GM18511 (cell line): ENCODE data around the gene PPM1J.
"Not testable (repeated sequence)": the region's sequence is repeated elsewhere in the genome, so short reads cannot be mapped to it uniquely, and the experiment has no call there.

Experiments
- ATAC-seq: cut with Tn5 transposase; IDR thresholded peaks from one replicate; pipeline ENCODE4 v1.9.1; 2021; ENCODE audit warnings: mild to moderate bottlenecking, moderate library complexity; ENCODE audit not compliant: unreplicated experiment

Gene PPM1J

DNA sequence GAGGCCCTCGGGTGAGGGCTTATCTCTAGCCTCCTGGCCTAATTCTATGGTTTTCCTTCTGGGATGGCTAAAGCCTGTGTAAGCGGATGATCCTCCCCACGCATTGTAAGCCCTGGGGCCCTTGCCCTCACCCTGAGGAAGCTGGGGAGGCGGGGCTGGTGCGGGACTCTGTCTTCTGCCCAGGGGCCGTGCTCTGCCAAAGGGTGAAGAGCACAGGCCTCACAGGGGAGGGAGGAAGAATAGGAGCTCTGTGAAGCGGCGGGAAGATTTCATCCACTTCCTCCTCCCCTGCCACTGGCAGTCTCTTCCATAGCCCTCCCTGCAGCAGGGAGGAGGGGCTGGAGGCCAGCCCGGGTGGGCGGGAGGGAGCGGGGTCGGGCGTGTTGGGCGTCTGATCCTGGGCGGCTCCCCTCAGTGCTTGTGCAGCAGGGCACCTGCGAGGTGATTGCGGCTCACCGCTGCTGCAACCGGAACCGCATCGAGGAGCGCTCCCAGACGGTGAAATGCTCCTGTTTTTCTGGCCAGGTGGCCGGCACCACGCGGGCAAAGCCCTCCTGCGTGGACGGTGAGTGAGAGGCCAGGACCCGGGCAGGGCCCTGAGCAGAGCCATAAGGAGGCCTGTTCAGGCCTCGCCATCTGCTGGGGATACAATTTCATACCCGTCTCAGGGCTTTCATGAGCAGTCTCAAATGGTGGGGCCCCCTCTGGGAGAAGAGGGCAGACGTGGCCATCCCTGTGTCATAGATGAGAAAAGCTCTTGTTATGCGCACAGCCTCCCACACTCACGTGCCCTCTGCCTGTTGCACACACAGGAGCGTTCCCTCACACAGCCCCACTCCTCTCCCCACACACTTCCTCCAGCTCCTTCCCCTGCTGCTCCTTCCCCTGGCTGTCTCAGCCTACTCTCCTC is 7.7 kb upstream of the PPM1J start:
- ATAC-seq = no peak

DNA sequence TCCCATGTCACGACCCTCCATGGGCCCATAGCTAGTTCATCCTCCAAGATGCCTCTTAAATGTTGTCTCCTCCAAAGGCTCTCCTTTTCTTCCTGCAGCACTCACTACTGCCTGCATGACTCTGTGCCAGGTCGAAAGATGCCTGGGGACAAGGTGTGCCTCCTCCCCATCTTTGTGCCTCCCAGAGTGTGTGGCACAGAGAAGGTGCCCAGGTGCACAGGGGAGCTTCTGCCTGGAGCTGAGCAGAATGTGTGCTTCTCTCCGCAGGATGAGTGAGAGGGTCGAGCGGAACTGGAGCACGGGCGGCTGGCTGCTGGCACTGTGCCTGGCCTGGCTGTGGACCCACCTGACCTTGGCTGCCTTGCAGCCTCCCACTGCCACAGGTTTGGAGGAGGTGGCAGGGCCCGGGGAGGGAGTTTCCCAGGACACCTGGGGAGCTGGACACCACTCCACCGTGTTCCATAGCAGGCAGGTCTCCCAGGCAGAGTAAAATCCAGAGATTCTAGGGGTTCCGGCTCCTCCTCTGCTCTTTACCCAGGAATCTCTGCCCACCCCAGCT is 6.9 kb upstream of the PPM1J start:
- no peak for ATAC-seq

DNA sequence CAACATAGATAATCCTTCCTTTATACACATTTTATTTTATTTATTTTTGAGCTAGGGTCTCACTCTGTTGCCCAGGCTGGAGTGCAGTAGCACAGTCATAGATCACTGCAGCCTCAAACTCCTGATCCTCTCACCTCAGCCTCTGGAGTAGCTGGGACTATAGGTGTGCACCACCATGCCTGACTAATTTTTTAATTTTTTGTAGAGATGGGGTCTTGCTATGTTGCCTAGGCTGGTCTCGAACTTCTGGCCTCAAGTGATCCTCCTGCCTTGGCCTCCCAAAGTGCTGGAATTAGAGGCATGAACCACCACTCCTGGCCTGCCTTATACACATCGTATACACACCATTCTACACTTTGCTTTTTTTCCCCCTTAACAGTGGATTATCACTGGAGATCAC is 6.2 kb upstream of the PPM1J start:
- not testable (repeated sequence) for ATAC-seq

DNA sequence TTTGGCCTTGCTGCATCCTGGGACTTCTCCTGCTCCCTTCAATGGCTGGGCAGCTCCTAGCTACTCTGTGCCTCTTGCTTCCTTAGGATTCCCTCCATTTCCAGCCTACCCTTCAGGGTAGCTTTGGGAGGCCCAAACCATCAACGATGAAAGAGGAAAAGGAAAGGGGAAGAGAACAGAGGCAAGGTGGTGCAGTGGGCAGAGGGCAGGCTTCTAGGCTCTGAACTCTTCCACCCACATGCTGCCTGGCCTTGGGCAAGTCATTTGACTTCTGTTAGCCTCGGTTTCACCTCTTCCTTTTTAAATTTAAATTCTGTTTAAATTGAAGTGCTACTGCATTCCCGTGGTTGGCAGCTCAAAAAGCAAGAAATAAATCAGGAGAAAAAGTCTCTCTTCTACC is 5.7 kb upstream of the PPM1J start:
- no peak for ATAC-seq

DNA sequence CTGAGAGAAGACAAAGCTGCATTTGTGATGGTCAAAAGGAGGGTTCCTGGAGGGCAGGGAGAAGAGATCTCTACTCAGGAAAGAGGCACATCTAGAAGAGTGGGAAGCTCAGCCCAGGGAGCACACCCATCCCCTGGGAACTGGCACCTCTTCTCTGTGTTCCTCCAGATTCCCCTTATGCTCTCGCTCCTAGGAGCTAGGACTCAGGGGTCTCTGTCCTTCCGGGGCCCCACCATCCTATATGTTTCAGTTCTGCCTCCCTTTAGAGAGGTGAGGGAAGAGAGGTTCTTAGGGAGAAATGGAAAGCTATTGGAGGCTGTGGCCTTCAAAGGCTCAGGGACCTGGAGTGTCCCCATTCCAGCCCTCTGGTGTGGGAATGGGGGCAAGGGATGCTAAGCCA is 4.6 kb upstream of the PPM1J start:
- no peak for ATAC-seq

DNA sequence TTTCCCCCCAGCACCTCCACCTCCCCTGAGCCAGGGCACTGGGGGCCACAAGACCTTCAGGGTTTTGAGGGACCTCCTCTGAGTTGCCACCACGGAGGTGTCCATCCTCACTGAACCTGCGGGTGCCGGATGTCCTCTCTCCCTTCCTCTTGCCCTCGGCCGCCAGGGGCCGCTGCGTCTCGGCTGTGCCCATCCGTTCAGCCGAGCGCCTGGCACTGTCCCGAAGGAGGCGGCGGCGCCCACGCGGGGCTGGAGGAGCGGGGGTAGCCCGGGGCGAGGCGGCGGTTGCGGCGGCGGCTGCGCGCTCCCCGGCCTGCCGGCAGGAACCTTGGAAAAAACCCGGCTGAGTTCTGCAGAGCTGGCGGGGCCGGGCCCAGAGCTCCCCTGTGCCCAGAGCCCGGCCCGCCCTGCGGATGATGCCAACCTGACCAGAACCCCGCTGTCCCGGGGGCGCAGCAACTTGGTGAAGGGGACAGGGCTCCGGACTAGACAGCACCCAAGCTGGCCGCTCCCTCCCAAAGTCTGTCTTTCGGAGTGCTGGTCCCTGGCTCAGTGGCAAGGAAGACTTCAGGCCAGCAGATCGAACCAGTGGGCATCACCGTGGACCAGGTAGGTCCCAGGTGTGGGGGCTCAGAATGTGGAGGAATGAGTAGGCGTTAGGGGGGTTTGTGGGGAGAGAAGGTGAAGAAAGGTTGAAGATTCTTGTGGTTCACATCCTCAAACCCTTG is 3.7 kb upstream of the PPM1J start:
- no peak for ATAC-seq

DNA sequence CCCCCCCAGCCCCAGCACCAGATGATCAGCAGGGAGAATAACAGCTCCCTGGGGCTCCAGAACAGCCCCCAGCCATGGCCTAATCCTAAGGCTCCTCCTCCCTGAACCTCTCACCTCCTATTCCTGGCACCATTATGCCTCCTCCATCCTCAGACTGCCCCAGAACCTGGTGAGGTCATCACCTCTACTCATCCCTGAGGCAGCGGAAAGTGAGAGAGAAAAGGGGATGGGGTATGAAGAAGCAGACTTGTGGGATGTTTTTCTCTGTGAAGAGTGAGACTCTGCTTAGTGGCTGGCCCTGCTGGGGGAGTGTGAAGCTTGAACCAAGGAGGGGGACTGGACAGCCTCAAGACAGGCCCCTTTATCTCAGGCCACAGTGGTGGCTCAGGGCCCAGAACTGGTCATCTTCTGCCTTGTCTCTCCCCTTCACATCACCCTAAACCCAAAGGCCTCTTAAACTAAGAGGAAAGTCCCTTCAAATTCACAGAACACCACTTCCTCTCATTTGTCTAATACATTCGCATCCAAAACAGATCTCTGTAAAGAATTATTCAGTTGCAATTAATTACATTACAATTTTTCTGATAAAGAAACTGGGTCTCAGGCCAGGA is 2.2 kb upstream of the PPM1J start:
- ATAC-seq = no peak

DNA sequence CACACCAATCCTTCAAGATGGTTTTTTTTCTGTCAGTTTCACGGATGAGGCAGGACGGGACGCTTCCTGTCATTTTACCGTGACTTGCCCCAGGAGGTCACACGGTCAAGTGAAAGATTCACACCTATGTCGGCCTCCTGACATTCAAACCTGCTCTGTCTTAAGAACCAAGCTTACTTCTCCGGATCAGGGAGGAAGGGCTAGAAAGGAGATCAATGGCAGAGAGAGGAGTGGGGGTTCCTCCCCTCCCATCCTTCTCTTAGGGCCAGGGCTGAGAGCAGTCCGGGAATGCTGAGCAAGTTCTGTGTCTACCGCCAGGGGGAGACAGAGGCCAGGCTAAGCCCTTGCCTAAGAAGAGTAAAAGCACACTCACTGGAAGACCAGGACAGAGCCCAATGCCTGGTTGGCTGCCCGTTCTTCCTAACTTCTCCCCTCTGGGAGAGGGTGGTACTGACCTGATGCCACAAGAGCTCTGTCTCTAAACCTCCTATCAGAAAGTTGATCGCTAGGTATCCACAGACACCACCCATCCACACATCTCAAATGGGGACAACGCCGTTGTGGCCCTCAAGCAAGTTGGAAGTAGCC is 1.1 kb upstream of the PPM1J start:
- ATAC-seq = peak; percentile 38

DNA sequence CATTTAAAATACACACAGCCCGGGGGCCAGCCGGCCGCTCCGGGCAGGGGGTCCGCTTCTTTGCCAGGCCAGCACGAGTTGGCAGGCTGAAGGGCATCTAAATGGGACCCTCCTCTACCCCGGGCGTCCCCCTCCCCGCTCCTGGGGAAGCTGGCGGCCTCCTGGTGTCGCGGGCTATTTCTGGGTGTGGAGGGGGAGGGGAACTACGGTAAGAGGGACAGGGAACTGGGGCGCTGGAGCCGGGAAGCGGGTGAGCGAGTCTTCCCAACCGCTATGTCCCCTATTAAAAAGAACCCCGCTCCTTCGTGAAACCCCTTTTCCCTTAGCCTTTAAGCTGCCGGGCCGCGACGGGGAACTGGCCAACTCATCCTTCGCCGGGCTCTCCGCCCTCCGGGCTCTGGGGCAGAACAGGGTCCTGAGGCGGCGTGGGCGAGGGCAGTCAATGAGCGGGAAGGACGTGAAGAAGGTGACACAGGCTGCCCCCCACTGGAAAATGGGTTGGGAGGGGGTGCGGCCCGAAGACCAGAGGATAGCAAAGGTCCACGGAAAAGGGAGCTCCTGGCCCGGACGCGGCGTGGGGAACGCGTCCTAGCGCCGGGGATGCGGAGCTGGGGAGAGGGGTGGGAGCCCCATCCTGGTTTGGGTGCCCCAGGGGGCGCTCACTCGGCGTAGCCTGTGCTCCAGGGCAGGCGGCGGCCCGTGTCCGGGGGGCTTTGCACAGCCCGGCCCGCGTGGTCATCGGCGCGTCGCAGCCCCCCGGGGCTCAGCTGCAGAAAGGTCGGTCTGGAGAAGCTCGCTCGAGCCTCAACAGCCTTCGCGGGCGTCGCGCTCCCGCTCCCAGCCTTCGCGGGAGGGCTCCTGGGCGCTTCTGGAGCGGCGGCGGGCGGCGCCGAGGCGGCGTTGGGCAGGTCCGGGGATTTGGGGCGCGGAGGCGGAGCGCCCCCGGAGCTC is 544 bp downstream of the PPM1J start:
- peak; percentile 19 for ATAC-seq

DNA sequence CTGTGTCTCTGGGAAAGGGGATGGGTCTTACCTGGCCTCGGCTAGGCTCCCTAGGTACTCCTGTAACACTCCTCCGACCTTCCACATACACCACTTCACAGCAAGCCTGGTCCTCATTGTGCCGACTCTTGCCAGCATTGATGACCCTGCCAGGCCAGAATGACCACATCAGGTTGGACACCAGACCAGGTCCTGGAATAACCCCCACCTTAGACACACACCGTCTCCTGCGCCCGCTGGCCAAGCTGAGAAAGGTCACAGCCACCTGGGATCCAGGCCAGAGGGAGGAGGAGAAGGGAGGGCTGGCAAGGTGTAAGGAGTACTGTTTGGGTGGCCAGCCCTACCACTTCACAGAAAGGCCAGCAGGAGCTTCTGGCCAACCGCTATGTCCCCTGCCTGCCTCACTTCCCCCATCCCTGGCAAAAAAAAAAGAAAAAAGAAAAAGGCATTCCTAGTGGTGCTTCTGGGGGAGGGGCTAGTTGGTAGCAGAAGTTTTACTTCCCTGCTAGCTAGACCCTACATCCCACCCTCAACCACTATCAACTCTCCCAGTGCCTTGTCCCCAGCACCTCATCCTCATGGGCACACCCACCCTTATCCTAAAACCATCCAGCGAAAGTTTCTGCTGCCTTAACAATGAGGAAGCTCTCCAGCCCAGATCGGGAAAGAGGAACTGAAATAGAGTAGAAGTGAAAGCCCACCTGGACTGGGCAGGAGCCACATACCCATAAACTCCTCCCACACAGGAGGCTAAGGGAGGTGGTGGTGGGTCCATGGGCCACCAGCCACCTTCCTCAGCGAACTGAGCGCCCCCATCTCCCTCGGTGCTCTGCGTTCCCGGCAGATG is 1.4 kb downstream of the PPM1J start:
- ATAC-seq = peak; percentile 38

DNA sequence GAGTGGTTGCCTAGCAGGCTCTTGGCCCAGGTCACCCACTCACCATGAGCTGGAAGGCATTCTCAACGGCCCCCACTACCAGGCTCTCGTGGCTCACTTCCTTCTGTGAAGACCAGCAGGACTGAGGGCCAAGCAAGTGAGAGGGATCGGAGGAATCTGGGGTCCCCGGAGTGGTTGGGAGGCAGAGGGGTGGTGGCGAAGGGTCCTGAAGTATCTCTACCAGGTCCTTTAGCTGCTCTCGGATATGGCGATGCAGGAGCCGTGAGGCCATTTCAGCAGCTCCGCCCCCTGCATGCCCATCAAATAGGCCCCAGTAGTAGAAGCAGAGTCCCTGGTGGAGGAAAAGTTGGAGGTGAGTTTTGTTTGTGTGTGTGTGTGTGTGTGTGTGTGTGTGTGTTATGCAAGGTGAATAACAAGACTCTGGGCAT is 2.4 kb downstream of the PPM1J start:
- no peak for ATAC-seq

DNA sequence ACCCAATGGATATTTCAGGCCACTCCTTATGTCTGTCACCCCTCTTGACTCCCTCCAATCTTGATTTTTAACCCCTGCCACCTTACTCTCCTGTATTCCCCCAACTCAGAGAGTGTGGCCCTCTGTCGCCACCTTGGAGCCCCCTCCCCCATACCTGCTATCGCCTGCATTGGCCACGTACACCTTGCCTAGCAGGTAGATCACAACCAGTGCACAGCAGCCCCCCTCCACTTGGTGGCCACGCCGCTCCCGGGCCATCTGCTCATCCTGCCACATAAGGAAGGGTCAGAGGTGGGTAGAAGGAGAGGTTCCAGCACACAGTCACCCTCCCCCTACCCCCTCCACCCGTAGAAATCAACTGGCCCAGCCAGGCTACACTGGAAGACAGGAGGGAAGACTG is 2.9 kb downstream of the PPM1J start:
- no peak for ATAC-seq

DNA sequence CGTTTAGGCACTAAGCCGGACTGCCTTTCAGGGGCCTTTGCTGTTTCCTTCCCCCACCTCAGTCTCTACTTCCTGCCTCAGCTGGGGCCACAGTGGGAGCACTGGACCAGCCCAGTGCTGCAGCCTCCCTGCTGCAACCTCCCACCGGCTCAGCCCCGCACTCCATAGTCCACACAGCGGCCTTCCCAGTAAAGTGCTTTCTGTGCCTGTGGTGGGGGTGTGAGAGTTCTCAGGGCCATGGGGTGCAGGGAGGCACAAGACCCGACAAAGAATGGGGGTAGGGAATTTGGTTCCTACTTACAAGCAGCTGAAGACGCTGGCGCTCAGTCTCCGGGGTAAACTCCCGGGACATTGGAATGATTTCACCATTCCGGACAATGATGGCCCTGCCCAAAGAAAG is 3.5 kb downstream of the PPM1J start:
- no peak for ATAC-seq

DNA sequence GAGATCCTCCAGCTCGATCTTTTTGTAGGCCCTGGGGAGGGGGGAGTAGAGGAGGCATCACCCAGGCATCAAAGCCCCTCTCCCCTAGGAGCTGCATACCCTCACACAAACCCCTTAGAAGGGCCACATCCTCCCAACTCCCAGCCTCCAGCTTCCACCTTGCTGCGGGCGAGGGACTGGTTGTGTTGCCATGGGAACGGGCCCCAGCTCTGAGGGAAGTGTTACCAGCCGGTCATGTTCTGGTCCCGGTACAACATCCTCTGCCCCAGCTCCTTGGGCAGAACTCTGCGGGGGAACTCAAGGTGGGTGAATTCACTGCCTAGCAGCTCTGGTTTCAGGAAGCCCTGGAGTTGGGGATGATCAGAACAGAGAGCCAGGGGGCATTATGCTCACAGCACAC is 4.1 kb downstream of the PPM1J start:
- no peak for ATAC-seq

DNA sequence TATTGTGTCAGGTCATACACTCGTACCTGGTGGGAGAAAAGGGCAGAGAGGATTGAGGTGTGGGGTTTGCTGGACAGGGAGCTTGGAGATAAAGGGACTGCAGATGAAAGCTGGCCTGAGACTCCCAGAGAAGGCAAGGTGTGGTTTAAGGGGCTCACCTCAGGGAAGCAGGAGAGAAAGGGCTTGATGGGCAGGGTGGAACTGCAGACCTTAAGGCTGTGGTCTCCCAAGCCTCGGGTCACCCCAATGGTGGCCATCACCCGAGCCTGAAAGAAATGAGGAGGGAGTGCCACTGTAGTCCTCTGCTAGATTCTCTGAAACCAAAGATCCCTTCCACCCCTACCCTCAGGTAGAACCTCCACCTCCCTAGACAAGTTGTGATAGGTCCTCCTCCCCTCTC is 4.5 kb downstream of the PPM1J start:
- ATAC-seq = no peak

DNA sequence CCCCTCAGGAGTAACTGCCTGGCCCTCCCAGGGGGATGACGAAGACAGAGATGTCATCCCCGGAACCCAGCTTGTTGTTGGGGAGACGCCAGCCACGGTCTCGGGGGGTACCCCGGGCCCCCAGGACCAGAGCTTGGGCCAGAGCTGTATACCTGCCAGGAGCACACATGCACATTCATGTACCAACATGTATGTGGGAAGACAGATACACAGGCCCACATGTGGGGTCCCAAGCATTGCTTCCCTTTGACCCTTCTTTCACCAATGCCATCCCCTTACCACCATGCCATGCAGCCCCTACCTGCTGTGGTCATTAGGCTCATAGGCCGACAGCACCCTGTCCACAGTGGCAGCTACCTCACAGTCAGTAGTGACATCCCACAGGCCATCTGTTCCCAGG is 5.0 kb downstream of the PPM1J start:
- no peak for ATAC-seq

DNA sequence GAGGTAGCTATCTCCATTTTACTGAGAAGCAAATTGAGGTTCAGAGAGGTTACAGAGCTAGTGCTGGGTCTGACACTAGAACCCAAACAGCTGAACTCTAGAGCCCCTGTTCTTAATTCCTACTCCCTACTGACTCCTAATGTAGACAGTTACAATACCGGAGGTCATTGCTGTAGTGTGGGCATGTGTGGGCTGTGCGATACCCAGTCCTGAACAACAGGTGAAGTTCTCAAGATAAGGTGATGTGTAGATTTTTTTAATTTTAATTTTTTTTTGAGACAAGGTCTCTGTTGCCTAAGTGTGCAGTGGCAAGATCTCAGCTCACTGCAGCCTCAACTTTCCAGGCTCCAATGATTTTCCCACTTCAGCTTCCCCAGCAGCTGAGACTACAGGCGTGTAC is 6.6 kb downstream of the PPM1J start:
- no peak for ATAC-seq

DNA sequence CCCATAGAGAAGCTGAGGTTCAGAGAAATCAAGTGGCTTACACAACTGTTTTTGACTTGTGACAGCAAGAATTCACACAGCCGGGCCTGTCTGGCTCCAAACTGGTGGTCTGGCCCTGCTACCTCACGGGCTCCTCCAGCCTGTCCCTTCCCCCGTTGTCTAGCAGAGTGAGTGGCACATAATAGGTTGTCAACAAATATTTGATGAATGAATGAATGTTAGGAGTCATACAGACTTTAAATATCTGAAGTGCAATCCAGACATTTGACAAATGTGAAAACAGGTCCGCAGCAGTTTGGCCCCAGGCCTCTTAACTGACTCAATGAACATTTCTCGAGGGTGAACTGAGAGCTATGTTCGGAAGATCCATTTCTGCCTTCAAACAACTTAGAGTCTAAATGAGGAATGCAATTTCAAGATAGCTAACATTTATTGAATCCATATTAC is 7.1 kb downstream of the PPM1J start:
- no peak for ATAC-seq
